ENCODE data around the gene CAMSAP3.

CAMSAP3 gene

DNA sequence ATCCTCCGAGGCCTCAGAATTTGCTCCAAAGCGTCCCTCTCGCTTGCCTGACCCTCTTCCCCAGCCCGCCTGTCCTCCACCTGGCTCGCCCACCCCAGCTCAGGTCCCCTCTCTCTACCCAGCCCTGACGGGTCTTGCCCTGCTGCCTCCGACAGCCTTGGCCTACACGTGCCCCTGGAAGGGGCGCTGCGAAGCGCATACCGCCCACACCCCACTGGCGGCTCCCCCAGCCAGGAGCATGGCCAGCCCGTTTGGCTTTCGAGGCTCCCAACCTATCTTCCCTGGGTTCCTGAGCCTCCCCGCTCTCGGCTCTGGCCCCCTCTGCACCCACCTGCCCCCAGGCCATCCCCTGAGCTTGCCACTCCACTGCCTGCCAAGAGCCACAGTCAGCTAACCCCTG, 29.1 kb downstream of the CAMSAP3 start:
- no peak for TF ChIP-seq GATA3 (IDR thresholded peaks at IDR 0.05; ENCODE audit: low read depth, low read length)
- no peak for TF ChIP-seq GATA2 (IDR thresholded peaks at IDR 0.05; ENCODE audit: low read depth, low read length)

DNA sequence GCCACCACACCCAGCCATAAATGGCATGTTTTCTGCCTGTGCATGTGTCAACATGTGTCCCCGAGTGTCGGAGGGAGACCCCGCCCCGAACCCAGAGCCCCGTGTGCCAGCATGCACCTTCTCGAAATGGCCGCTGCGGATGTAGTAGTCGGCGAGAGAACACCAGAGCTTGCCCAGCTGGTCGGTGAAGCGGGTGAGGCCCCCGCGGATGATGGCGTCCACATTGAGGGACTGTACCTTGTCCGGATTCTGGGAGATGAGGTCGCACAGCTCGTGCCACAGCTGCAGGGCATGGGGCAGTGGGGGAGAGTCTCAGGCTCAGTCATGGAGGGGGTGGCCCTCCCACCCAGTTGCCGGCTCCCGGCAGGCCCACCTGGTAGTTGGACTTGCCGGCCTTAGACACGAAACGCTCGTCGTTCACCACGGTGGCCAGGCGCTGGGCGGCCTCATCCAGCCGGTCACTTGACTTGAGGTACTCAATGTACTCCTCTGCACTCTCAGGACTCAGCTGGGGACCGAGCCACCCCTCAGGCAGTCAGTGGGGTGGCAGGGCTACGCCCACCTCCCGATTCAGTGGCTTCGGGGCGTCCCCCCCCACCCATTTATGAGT, 30.2 kb downstream of the CAMSAP3 start:
- TF ChIP-seq GATA2 (IDR thresholded peaks at IDR 0.05; ENCODE audit: low read depth, low read length) (no peak), GATA3 (IDR thresholded peaks at IDR 0.05; ENCODE audit: low read depth, low read length) (no peak)

GRCh38 chr19:7627166-7627565, 31.5 kb downstream of the CAMSAP3 start:
- TF ChIP-seq GATA3 (IDR thresholded peaks at IDR 0.05; ENCODE audit: low read depth, low read length) (no peak), GATA2 (IDR thresholded peaks at IDR 0.05; ENCODE audit: low read depth, low read length) (no peak)

DNA sequence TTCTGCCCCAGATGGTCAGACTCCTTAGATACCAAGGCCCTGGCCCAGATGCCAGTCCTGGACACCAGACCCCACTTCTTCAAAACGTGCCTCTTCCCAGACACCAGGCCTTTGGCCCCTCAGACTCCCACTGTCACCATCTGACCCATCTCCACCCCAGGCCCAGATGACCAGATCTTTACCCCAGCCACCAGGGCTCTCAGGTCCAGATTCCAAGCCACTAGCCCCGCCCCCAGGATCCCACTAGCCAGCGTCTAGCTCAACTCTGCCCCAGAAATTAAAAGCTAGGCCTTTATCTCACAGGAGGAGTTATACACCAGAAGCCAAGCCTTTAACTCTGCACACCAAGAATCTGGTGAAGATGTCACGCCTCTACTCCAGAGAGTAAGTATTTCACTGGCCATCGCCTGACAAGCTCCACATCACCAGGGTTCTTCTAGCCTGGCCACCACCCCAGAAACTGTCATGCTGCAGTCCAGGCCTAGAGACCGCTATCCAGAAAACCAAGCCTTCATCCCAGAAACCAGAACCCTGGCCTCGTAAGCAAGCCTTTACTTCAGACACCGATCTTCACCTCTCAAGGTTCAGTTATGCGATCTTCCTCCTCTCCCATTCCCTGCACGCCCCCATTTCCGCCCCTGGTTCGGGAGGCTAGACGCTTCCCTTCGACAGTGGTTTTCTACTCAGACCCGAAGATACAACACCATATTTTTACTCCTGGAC, 33.1 kb downstream of the CAMSAP3 start:
- TF ChIP-seq GATA2 (IDR thresholded peaks at IDR 0.05; ENCODE audit: low read depth, low read length): no peak
- TF ChIP-seq GATA3 (IDR thresholded peaks at IDR 0.05; ENCODE audit: low read depth, low read length): no peak

GRCh38 chr19:7629347-7630054, 33.8 kb downstream of the CAMSAP3 start, which contains the start of the genes PET100 and XAB2:
Gene PET100, plus strand, starts transcription at chr19:7629793. Its CDS starts 41 bp downstream, at chr19:7629834.
Gene XAB2, minus strand, starts transcription at chr19:7629545. Its CDS starts 18 bp downstream, at chr19:7629527.
- TF ChIP-seq GATA3 (IDR thresholded peaks at IDR 0.05; ENCODE audit: low read depth, low read length) (no peak), GATA2 (IDR thresholded peaks at IDR 0.05; ENCODE audit: low read depth, low read length) (no peak)

DNA sequence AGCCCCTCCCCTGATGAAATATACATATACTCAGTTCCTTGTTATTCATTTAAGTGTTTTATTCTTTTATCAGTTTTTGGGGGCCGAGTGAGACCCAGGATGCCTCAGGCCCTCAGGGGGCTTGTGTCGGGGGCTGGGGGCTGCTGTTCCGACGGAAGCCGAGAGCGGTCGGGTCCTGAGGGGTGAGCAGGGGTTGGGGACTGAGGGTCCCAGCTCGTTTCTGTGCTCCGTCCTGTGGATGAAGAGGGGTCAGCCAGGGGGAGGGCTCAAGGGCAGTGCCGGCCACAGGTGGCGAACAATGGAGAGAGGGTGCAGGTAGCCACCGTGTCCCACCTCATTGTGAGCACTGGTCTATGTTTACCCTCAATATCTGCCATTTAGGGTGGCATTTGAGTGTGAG, 35.9 kb downstream of the CAMSAP3 start:
- TF ChIP-seq GATA3 (IDR thresholded peaks at IDR 0.05; ENCODE audit: low read depth, low read length): no peak
- TF ChIP-seq GATA2 (IDR thresholded peaks at IDR 0.05; ENCODE audit: low read depth, low read length): no peak

DNA sequence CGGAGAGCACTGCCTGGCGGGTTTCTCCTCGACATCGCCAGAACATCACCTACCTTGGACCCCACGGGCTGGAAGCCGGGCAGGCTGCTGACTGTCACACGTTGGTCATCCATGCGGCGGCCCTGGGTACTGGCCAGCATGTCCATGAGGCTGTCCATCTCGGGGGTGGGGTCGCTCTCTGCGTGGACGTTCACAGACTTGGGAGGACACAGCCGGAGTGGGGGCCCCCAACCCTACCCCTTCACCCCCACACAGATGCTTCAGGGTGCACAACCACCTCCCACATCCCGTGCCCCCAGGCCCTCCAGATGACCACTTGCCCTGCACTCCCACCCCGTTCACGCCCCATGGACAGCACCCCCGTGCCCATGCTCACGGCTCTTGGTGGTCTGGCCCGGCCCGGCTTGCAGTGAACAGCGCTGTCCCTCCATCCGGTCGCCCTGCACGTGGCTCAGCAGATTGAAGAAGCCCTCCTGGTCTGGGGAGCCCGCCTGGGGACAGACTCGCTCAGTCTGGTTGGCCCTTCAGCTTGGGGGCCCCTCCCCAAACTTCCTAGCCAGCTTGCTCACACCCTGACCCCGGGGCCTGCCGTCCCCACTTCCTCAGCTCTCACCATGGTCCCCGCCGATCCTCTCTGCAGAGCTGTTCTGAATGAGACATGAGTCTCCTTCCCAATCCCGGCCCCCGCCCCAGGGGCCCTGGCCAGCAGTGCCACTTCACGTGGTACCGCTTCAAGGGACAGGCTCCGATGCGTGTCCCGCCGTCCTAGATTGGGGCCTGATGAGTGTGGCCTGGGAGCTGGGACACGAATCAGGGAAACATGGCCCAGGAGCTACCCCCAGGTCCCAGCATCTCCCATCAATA, 36.9 kb downstream of the CAMSAP3 start:
- TF ChIP-seq GATA3 (IDR thresholded peaks at IDR 0.05; ENCODE audit: low read depth, low read length): no peak
- no peak for TF ChIP-seq GATA2 (IDR thresholded peaks at IDR 0.05; ENCODE audit: low read depth, low read length)

DNA sequence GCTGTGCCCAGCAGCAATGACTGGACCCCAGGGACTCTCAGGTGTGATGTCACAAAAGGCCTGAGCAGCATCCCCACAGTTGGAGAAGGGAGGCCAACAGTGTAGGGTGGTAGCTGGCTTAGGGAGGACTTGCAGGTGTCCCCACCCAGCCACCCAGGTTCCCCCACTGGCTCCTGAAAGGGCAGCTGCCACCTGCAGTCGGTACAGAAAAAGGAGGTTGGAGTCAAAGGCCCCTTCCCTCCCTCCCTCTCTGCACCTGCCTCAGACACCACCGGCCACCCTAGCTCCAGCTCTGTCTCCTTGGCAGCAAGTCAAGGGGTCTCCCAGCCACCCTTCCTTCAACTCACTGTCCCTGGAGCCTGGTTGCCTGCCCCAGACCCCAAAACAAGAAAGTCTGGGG, 38.0 kb downstream of the CAMSAP3 start, which contains the start of gene PCP2:
TSS of gene PCP2 (minus strand) at position 22 of the 400 bp plus-strand sequence. CDS start 262 bp downstream, outside the sequence.
- no peak for TF ChIP-seq GATA3 (IDR thresholded peaks at IDR 0.05; ENCODE audit: low read depth, low read length)
- TF ChIP-seq GATA2 (IDR thresholded peaks at IDR 0.05; ENCODE audit: low read depth, low read length): no peak

GRCh38 chr19:7635670-7636069, 40.0 kb downstream of the CAMSAP3 start:
- TF ChIP-seq GATA3 (IDR thresholded peaks at IDR 0.05; ENCODE audit: low read depth, low read length): no peak
- TF ChIP-seq GATA2 (IDR thresholded peaks at IDR 0.05; ENCODE audit: low read depth, low read length): no peak

- TF ChIP-seq GATA2 (IDR thresholded peaks at IDR 0.05; ENCODE audit: low read depth, low read length): no peak
- no peak for TF ChIP-seq GATA3 (IDR thresholded peaks at IDR 0.05; ENCODE audit: low read depth, low read length)
Observed at GRCh38 chr19:7636317-7636690, 40.6 kb downstream of the CAMSAP3 start.

DNA sequence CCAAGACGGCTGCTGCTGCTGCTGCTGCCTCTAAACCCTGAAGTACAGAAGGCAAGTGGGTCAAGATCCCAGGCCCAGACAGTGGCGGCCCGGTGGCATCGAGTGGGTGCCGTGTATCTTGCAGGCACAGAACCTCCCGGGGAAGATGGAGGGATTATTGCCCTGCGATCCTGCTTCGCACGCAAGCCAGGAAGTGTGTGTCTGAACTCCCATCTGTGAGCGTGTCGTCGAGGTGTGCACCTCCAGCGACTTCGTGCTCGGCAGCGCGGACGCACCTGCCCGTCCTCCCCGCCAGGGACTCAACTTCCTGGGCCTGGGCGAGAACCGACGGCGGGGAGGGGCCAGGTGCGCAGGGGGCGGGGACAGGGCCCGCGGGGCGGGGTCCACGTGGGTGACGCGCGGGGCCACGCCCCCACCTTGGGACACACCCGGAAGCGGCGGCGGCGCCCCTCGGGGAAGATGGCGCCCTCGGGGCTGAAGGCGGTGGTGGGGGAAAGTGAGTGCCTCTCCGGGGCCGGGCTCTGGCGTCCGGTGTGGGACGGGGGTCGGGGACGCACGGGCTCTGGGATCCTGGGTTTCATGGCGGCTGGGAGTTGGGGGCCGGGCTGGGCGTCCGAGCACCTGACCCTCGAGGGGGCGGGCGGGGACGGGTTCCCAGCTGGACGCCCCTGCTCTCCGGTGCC, 41.2 kb downstream of the CAMSAP3 start, which contains the start of gene STXBP2:
TSS of gene STXBP2 (plus strand) at position 420 of the 683 bp plus-strand sequence. CDS start at position 460, 40 bp downstream.
- no peak for TF ChIP-seq GATA3 (IDR thresholded peaks at IDR 0.05; ENCODE audit: low read depth, low read length)
- no peak for TF ChIP-seq GATA2 (IDR thresholded peaks at IDR 0.05; ENCODE audit: low read depth, low read length)

GRCh38 chr19:7637374-7638256, 42.0 kb downstream of the CAMSAP3 start:
- no peak for TF ChIP-seq GATA2 (IDR thresholded peaks at IDR 0.05; ENCODE audit: low read depth, low read length)
- no peak for TF ChIP-seq GATA3 (IDR thresholded peaks at IDR 0.05; ENCODE audit: low read depth, low read length)
